SK-N-SH (cell line): ENCODE measurements around the gene IRF5. TPM values are rescaled to one million over a fixed set of nuclear protein-coding genes. Genes with fewer than 3 reads are reported as not detected.

Experiments
- CTCF ChIA-PET: fragments of 300-600, 350-600 bp; formaldehyde crosslinking; extraction: SDS; loops from one replicate; lab custom pipeline; 2021; lab: Yijun Ruan, JAX
- POLR2A ChIA-PET: fragments of 350-600 bp; sonication (Branson Sonifier 250); formaldehyde crosslinking; extraction: SDS; loops from one replicate; lab custom pipeline; 2020; ENCODE audit warnings: antibody characterized with exemption, inconsistent platforms; lab: Yijun Ruan, JAX
- DNase-seq: peaks from one replicate; pipeline ENCODE4 v3.0.0; 2012
- H2AFZ ChIP-seq: fragments of 200-600 bp; sonication (generic); 2 replicates; pipeline ENCODE4 v1.8.1; 2016; ENCODE audit warnings: antibody characterized with exemption, mild to moderate bottlenecking, low read depth
- H3F3A ChIP-seq: fragments of 200-600 bp; sonication (generic); replicated peaks from 2 replicates; pipeline ENCODE3; 2016; ENCODE audit warnings: antibody characterized with exemption, mild to moderate bottlenecking; ENCODE audit not compliant: insufficient read depth
- H3K27ac ChIP-seq, 2 experiments: fragments of 200-500 bp in 1 of 2; fragments of 200-600 bp in 1 of 2; sonication (Bioruptor generic) in 1 of 2; sonication (generic), shearing (Covaris generic) in 1 of 2; 2 replicates each; pipeline versions ENCODE4 v1.5.1 to v1.6.1; 2014 to 2016; ENCODE audit warnings: low read depth in 2 of 2, inconsistent platforms in 1 of 2, low read length in 1 of 2, mild to moderate bottlenecking in 1 of 2, mixed read lengths in 1 of 2
- H3K27me3 ChIP-seq: fragments of 200-600 bp; sonication (generic), shearing (Covaris generic); 2 replicates; pipeline ENCODE4 v1.6.1; 2016; ENCODE audit warnings: mixed run types; ENCODE audit not compliant: insufficient read depth
- H3K36me3 ChIP-seq, 2 experiments: fragments of 200-500 bp in 1 of 2; fragments of 200-600 bp in 1 of 2; sonication (Bioruptor generic) in 1 of 2; sonication (generic) in 1 of 2; replicated peaks in 1 of 2; 2 replicates each; pipeline versions ENCODE3 to v1.5.1; 2014 to 2016; ENCODE audit warnings: low read length in 1 of 2, mild to moderate bottlenecking in 1 of 2; ENCODE audit not compliant: insufficient read depth in 2 of 2, control insufficient read depth in 1 of 2
- H3K4me1 ChIP-seq, 2 experiments: fragments of 200-500 bp in 1 of 2; fragments of 200-600 bp in 1 of 2; sonication (Bioruptor generic) in 1 of 2; sonication (generic), shearing (Covaris generic) in 1 of 2; 2 replicates each; pipeline versions ENCODE4 v1.5.1 to v1.6.1; 2014 to 2016; ENCODE audit warnings: low read depth in 1 of 2, low read length in 1 of 2, mixed run types in 1 of 2; ENCODE audit not compliant: insufficient read depth in 2 of 2, control insufficient read depth in 1 of 2
- H3K4me2 ChIP-seq: fragments of 200-600 bp; sonication (generic), shearing (Covaris generic); 2 replicates; pipeline ENCODE4 v1.6.1; 2017; ENCODE audit warnings: mixed run types
- H3K4me3 ChIP-seq, 2 experiments: fragments of 200-500 bp in 1 of 2; fragments of 200-600 bp in 1 of 2; sonication (Bioruptor generic) in 1 of 2; sonication (generic), shearing (Covaris generic) in 1 of 2; 2 replicates each; pipeline versions ENCODE4 v1.5.1 to v1.8.1; 2014 to 2016; ENCODE audit warnings: low read depth in 2 of 2, inconsistent platforms in 1 of 2, low read length in 1 of 2, mild to moderate bottlenecking in 1 of 2, mixed read lengths in 1 of 2, moderate library complexity in 1 of 2
- H3K79me2 ChIP-seq: fragments of 200-600 bp; sonication (generic); 2 replicates; pipeline ENCODE4 v1.8.1; 2017; ENCODE audit warnings: mild to moderate bottlenecking; ENCODE audit not compliant: insufficient read depth
- H3K9ac ChIP-seq: fragments of 200-600 bp; sonication (generic); 2 replicates; pipeline ENCODE4 v1.6.1; 2017; ENCODE audit warnings: mixed run types
- H3K9me2 ChIP-seq: fragments of 200-600 bp; sonication (generic); 2 replicates; pipeline ENCODE4 v1.6.1; 2017; ENCODE audit warnings: mixed run types
- H3K9me3 ChIP-seq: fragments of 200-600 bp; sonication (generic); 2 replicates; pipeline ENCODE4 v1.6.1; 2017; ENCODE audit warnings: mixed run types, mild to moderate bottlenecking, moderate library complexity
- H4K20me1 ChIP-seq: fragments of 200-600 bp; sonication (generic); 2 replicates; pipeline ENCODE4 v1.6.1; 2017; ENCODE audit warnings: mild to moderate bottlenecking, mixed run types; ENCODE audit not compliant: insufficient read depth
- EZH2phosphoT487 ChIP-seq: fragments of 200-600 bp; sonication (generic); IDR thresholded peaks from 2 replicates; pipeline ENCODE4 v1.6.1; 2017; ENCODE audit warnings: low read depth, mixed run types, mild to moderate bottlenecking, antibody characterized with exemption, moderate library complexity, borderline replicate concordance
- FOSL2 ChIP-seq: IDR thresholded peaks from 2 replicates; pipeline ENCODE4 v1.4.0; 2012; ENCODE audit warnings: low read depth, mild to moderate bottlenecking, moderate library complexity, borderline replicate concordance
- GABPA ChIP-seq: IDR thresholded peaks from 2 replicates; pipeline ENCODE4 v1.4.0; 2012; ENCODE audit warnings: low read depth, mild to moderate bottlenecking
- POLR2AphosphoS5 ChIP-seq: IDR thresholded peaks from 2 replicates; pipeline ENCODE4 v1.6.1; 2012; ENCODE audit warnings: low read depth, low read length
- RCOR1 ChIP-seq: fragments of 150-350 bp; IDR thresholded peaks from 2 replicates; pipeline ENCODE4 v1.6.1; 2017; ENCODE audit warnings: antibody characterized with exemption, low read length
- REST ChIP-seq: IDR thresholded peaks from 2 replicates; pipeline ENCODE4 v1.6.1; 2012; ENCODE audit warnings: mild to moderate bottlenecking, low read depth, low read length, moderate library complexity
- RFX5 ChIP-seq: IDR thresholded peaks from 2 replicates; pipeline ENCODE4 v1.6.1; 2012; ENCODE audit warnings: mild to moderate bottlenecking, improper control_type of control experiment, low read length
- RXRA ChIP-seq: IDR thresholded peaks from 2 replicates; pipeline ENCODE4 v1.4.0; 2012; ENCODE audit warnings: low read depth, mild to moderate bottlenecking, borderline replicate concordance
- SIN3A ChIP-seq: IDR thresholded peaks from 2 replicates; pipeline ENCODE4 v1.6.1; 2012; ENCODE audit warnings: low read depth, mild to moderate bottlenecking, low read length, moderate library complexity, borderline replicate concordance
- TAF1 ChIP-seq: IDR thresholded peaks from 2 replicates; pipeline ENCODE4 v1.6.1; 2012; ENCODE audit warnings: low read depth, mild to moderate bottlenecking, low read length, moderate library complexity, borderline replicate concordance
- WGBS: methylation state at CpG from one replicate; pipeline ENCODE4 v1.1.6; 2017; ENCODE audit warnings: low lambda C conversion rate; 5-methylcytosine and 5-hydroxymethylcytosine counted together
- polyA plus RNA-seq, 3 experiments: library from polyadenylated mRNA; depleted of rRNA; stranded (reverse); fragments of >200 nt; gene quantifications; 2 replicates each; pipeline ENCODE4 v1.2.3, GENCODE V29; 2012

The IRF5 gene
- polyA plus RNA-seq, 1 of the 3 experiments (the other 2 are of a cell fraction): 0.62 TPM

DNA sequence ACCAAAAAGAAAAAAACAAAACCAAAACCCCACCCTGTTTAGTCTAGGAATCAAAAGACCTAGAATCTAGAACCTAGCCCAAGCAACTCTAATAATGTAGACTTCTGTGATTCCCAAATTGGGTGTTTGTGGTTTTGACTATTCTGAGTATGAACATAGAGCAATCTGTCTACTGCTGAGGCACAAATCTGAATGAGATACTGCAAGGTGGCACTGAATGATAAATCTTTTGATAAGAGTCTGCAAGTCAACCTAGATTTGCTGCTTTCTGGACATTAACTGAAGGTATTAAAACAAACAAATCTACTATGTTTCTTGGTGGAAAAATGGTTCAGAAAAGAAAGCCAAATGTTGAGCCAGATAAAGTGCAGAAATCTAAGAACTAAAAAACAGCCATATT is 50.6 kb downstream of the IRF5 start:
- H3K4me3 ChIP-seq: no peak overlapping the region
- H2AFZ ChIP-seq: no peak overlapping the region
- H3K9ac ChIP-seq: no peak overlapping the region
- H4K20me1 ChIP-seq: no peaks in the 10 kb centered on the region; the same call in 1 of the 2 replicates
- H3K27ac ChIP-seq: no peak overlapping the region
- H3K9me2 ChIP-seq: no peaks in the 10 kb centered on the region
- no peaks in the 10 kb centered on the region for H3K27me3 ChIP-seq
- H3F3A ChIP-seq: no peaks in the 10 kb centered on the region
- no peaks in the 10 kb centered on the region for H3K79me2 ChIP-seq
- no peak for DNase-seq
- peaks cover 0 to 2% of the 10 kb centered on the region in 2 experiments; a peak in 2 of 4 replicates for H3K4me1 ChIP-seq
- CTCF ChIA-PET: interaction anchor here (1.2 kb wide), 1 partner anchor 103 kb away, joined by 5 read pairs; no protein-coding TSS in a partner anchor
- TF ChIP-seq RCOR1 (no peak), RFX5 (no peak), FOSL2 (no peak), SIN3A (no peak)
- TF ChIP-seq, all 33 proteins: peak for 0
- POLR2A ChIA-PET: no interaction called here
- Histone ChIP-seq H3K36me3 (peaks cover 84 to 95% of the 10 kb centered on the region in 2 experiments), H3K4me2 (no peak overlapping the region), H3K9me3 (no peaks in the 10 kb centered on the region)

DNA sequence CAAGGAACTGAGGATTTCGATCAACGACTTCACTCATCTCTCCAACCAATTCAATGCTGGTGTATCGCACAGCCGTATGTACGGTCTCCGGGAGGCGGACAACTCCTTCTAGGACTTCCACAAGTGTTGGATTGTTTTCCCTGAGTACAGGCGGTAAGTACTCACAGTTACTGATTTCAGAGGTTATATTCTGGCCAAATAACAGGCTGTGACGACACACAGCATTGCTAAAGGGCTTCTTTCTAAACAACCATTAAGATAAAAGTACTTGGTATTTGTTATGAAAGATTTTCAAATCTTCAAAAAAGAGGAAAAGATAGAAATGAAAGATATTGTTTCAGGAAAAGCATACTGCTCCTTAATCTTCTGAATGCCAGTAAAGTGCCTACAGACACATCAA is 52.2 kb downstream of the IRF5 start:
- Histone ChIP-seq H3K9me3 (no peaks in the 10 kb centered on the region), H3K4me3 (no peak overlapping the region), H3K27me3 (no peaks in the 10 kb centered on the region), H3K4me2 (no peak overlapping the region), H3K27ac (no peak overlapping the region), H3K9ac (no peak overlapping the region), H3K4me1 (peaks cover 0 to 2% of the 10 kb centered on the region in 2 experiments; a peak in 2 of 4 replicates), H3F3A (peaks cover 4% of the 10 kb centered on the region), H3K36me3 (peaks cover 75 to 95% of the 10 kb centered on the region in 2 experiments), H3K79me2 (0 out of 2 replicates have a peak, but pooled peaks cover under 1% of the 10 kb centered on the region), H2AFZ (no peak overlapping the region), H4K20me1 (no peaks in the 10 kb centered on the region; the same call in 1 of the 2 replicates), H3K9me2 (no peaks in the 10 kb centered on the region)
- 85% methylated on average over 9 of the region's 9 CpGs for WGBS
- POLR2A ChIA-PET: no interaction called here
- TF ChIP-seq EZH2phosphoT487 (no peak), RXRA (no peak), TAF1 (no peak), REST (no peak), GABPA (no peak), RFX5 (no peak), POLR2AphosphoS5 (no peak)
- CTCF ChIA-PET: interaction anchor here (1.4 kb wide), 1 partner anchor 101 kb away, joined by 9 read pairs; no protein-coding TSS in a partner anchor
- no peak for DNase-seq
